Measurements from ENCODE around the gene FLOT2.
"Not testable (repeated sequence)": the region's sequence is repeated elsewhere in the genome, so short reads cannot be mapped to it uniquely, and the experiment has no call there.

Gene FLOT2

GRCh38 chr17:28893248-28894183 is 4.0 kb downstream of the FLOT2 start:
- peak overlapping the region; percentile 72 for H3K27ac ChIP-seq (ENCODE audit: low read length)

GRCh38 chr17:28892024-28892423 is 5.5 kb downstream of the FLOT2 start:
- no peaks in the 10 kb centered on the region for H3K9me3 ChIP-seq (ENCODE audit: control insufficient read depth in 1 of 2, low read length in 2 of 2)
- no peaks in the 10 kb centered on the region for H3K27me3 ChIP-seq (ENCODE audit: low read depth, low read length)
- no peak overlapping the region for H3K27ac ChIP-seq (ENCODE audit: low read length)
- H3K36me3 ChIP-seq (ENCODE audit: control insufficient read depth in 1 of 2, insufficient read depth in 2 of 2, low read length in 2 of 2): peaks cover 9 to 10% of the 10 kb centered on the region in 2 donors
- peaks cover 7 to 16% of the 10 kb centered on the region in 2 donors for H3K4me1 ChIP-seq (ENCODE audit: control insufficient read depth in 1 of 2, insufficient read depth in 2 of 2, low read length in 2 of 2)
- H3K4me3 ChIP-seq (ENCODE audit: low read depth in 1 of 2, low read length in 2 of 2): no peak overlapping the region

More at GRCh38 chr17:28893248-28894183, 4.0 kb downstream of the FLOT2 start:
- peaks cover 7 to 25% of the 10 kb centered on the region in 2 donors for H3K4me1 ChIP-seq (ENCODE audit: control insufficient read depth in 1 of 2, insufficient read depth in 2 of 2, low read length in 2 of 2)
- H3K4me3 ChIP-seq (ENCODE audit: low read depth in 1 of 2, low read length in 2 of 2); H3K36me3 ChIP-seq (ENCODE audit: control insufficient read depth in 1 of 2, insufficient read depth in 2 of 2, low read length in 2 of 2); H3K9me3 ChIP-seq (ENCODE audit: control insufficient read depth in 1 of 2, low read length in 2 of 2); H3K27me3 ChIP-seq (ENCODE audit: low read depth, low read length): not testable (repeated sequence)

- Histone ChIP-seq H3K27ac (ENCODE audit: low read length) (no peak overlapping the region), H3K36me3 (ENCODE audit: control insufficient read depth in 1 of 2, insufficient read depth in 2 of 2, low read length in 2 of 2) (peaks cover 9 to 18% of the 10 kb centered on the region in 2 donors), H3K27me3 (ENCODE audit: low read depth, low read length) (no peaks in the 10 kb centered on the region), H3K4me1 (ENCODE audit: control insufficient read depth in 1 of 2, insufficient read depth in 2 of 2, low read length in 2 of 2) (peaks cover 4 to 10% of the 10 kb centered on the region in 2 donors), H3K9me3 (ENCODE audit: control insufficient read depth in 1 of 2, low read length in 2 of 2) (no peaks in the 10 kb centered on the region), H3K4me3 (ENCODE audit: low read depth in 1 of 2, low read length in 2 of 2) (no peak overlapping the region)
Observed at GRCh38 chr17:28891201-28891600, 6.3 kb downstream of the FLOT2 start.

- H3K27ac ChIP-seq (ENCODE audit: low read length): no peak overlapping the region
- H3K4me1 ChIP-seq (ENCODE audit: control insufficient read depth in 1 of 2, insufficient read depth in 2 of 2, low read length in 2 of 2): no peaks in the 10 kb centered on the region
- H3K4me3 ChIP-seq (ENCODE audit: low read depth in 1 of 2, low read length in 2 of 2): no peak overlapping the region
- no peaks in the 10 kb centered on the region for H3K27me3 ChIP-seq (ENCODE audit: low read depth, low read length)
- no peaks in the 10 kb centered on the region for H3K9me3 ChIP-seq (ENCODE audit: control insufficient read depth in 1 of 2, low read length in 2 of 2)
- peaks cover 16 to 30% of the 10 kb centered on the region in 2 donors for H3K36me3 ChIP-seq (ENCODE audit: control insufficient read depth in 1 of 2, insufficient read depth in 2 of 2, low read length in 2 of 2)
Observed at GRCh38 chr17:28889996-28890395, 7.5 kb downstream of the FLOT2 start.

GRCh38 chr17:28888832-28889231 is 8.7 kb downstream of the FLOT2 start:
- H3K4me3 ChIP-seq (ENCODE audit: low read depth in 1 of 2, low read length in 2 of 2): no peak overlapping the region
- H3K4me1 ChIP-seq (ENCODE audit: control insufficient read depth in 1 of 2, insufficient read depth in 2 of 2, low read length in 2 of 2): no peaks in the 10 kb centered on the region
- H3K27me3 ChIP-seq (ENCODE audit: low read depth, low read length): no peaks in the 10 kb centered on the region
- H3K27ac ChIP-seq (ENCODE audit: low read length): no peak overlapping the region
- peaks cover 19 to 42% of the 10 kb centered on the region in 2 donors for H3K36me3 ChIP-seq (ENCODE audit: control insufficient read depth in 1 of 2, insufficient read depth in 2 of 2, low read length in 2 of 2)
- H3K9me3 ChIP-seq (ENCODE audit: control insufficient read depth in 1 of 2, low read length in 2 of 2): no peaks in the 10 kb centered on the region

GRCh38 chr17:28887871-28888471 is 9.6 kb downstream of the FLOT2 start:
- no peak overlapping the region for H3K4me3 ChIP-seq (ENCODE audit: low read depth in 1 of 2, low read length in 2 of 2)
- H3K27ac ChIP-seq (ENCODE audit: low read length): no peak overlapping the region
- peaks cover 19 to 49% of the 10 kb centered on the region in 2 donors for H3K36me3 ChIP-seq (ENCODE audit: control insufficient read depth in 1 of 2, insufficient read depth in 2 of 2, low read length in 2 of 2)
- no peaks in the 10 kb centered on the region for H3K4me1 ChIP-seq (ENCODE audit: control insufficient read depth in 1 of 2, insufficient read depth in 2 of 2, low read length in 2 of 2)
- H3K9me3 ChIP-seq (ENCODE audit: control insufficient read depth in 1 of 2, low read length in 2 of 2): no peaks in the 10 kb centered on the region
- H3K27me3 ChIP-seq (ENCODE audit: low read depth, low read length): no peaks in the 10 kb centered on the region

- Histone ChIP-seq H3K4me3 (ENCODE audit: low read depth in 1 of 2, low read length in 2 of 2) (no peak overlapping the region), H3K4me1 (ENCODE audit: control insufficient read depth in 1 of 2, insufficient read depth in 2 of 2, low read length in 2 of 2) (no peaks in the 10 kb centered on the region), H3K9me3 (ENCODE audit: control insufficient read depth in 1 of 2, low read length in 2 of 2) (no peaks in the 10 kb centered on the region), H3K27me3 (ENCODE audit: low read depth, low read length) (no peaks in the 10 kb centered on the region), H3K27ac (ENCODE audit: low read length) (no peak overlapping the region), H3K36me3 (ENCODE audit: control insufficient read depth in 1 of 2, insufficient read depth in 2 of 2, low read length in 2 of 2) (peaks cover 31 to 70% of the 10 kb centered on the region in 2 donors)
Observed at GRCh38 chr17:28885951-28886350, 11.6 kb downstream of the FLOT2 start.

GRCh38 chr17:28885363-28885762 is 12.2 kb downstream of the FLOT2 start:
- Histone ChIP-seq H3K27ac (ENCODE audit: low read length) (no peak overlapping the region), H3K9me3 (ENCODE audit: control insufficient read depth in 1 of 2, low read length in 2 of 2) (no peaks in the 10 kb centered on the region), H3K4me1 (ENCODE audit: control insufficient read depth in 1 of 2, insufficient read depth in 2 of 2, low read length in 2 of 2) (no peaks in the 10 kb centered on the region), H3K4me3 (ENCODE audit: low read depth in 1 of 2, low read length in 2 of 2) (no peak overlapping the region), H3K27me3 (ENCODE audit: low read depth, low read length) (no peaks in the 10 kb centered on the region), H3K36me3 (ENCODE audit: control insufficient read depth in 1 of 2, insufficient read depth in 2 of 2, low read length in 2 of 2) (peaks cover 37 to 75% of the 10 kb centered on the region in 2 donors)

GRCh38 chr17:28883967-28884702 is 13.4 kb downstream of the FLOT2 start:
- Histone ChIP-seq H3K4me1 (ENCODE audit: control insufficient read depth in 1 of 2, insufficient read depth in 2 of 2, low read length in 2 of 2) (no peaks in the 10 kb centered on the region), H3K27ac (ENCODE audit: low read length) (no peak overlapping the region), H3K36me3 (ENCODE audit: control insufficient read depth in 1 of 2, insufficient read depth in 2 of 2, low read length in 2 of 2) (peaks cover 49 to 88% of the 10 kb centered on the region in 2 donors), H3K27me3 (ENCODE audit: low read depth, low read length) (no peaks in the 10 kb centered on the region), H3K9me3 (ENCODE audit: control insufficient read depth in 1 of 2, low read length in 2 of 2) (no peaks in the 10 kb centered on the region), H3K4me3 (ENCODE audit: low read depth in 1 of 2, low read length in 2 of 2) (no peak overlapping the region)

- peaks cover 56 to 81% of the 10 kb centered on the region in 2 donors for H3K36me3 ChIP-seq (ENCODE audit: control insufficient read depth in 1 of 2, insufficient read depth in 2 of 2, low read length in 2 of 2)
- no peaks in the 10 kb centered on the region for H3K4me1 ChIP-seq (ENCODE audit: control insufficient read depth in 1 of 2, insufficient read depth in 2 of 2, low read length in 2 of 2)
- no peaks in the 10 kb centered on the region for H3K9me3 ChIP-seq (ENCODE audit: control insufficient read depth in 1 of 2, low read length in 2 of 2)
- H3K4me3 ChIP-seq (ENCODE audit: low read depth in 1 of 2, low read length in 2 of 2): no peak overlapping the region
- H3K27ac ChIP-seq (ENCODE audit: low read length): no peak overlapping the region
- no peaks in the 10 kb centered on the region for H3K27me3 ChIP-seq (ENCODE audit: low read depth, low read length)
Observed at GRCh38 chr17:28882154-28882895, 15.2 kb downstream of the FLOT2 start.

Data from muscle layer of duodenum (tissue), 2 donors.